ENCODE measurements around the gene WDR33. TPM values are rescaled to one million over a fixed set of nuclear protein-coding genes. Genes with fewer than 3 reads are reported as not detected.

WDR33 gene
- total and polyA plus RNA-seq, 12 donors = 13.8 to 59.8 (median 42.1) TPM

- TF ChIP-seq CTCF (IDR thresholded peaks at IDR 0.05) (no peak), POLR2A (IDR thresholded peaks at IDR 0.05) (no peak)
- H3K4me1 ChIP-seq (replicated peaks in 1 of 2) = peaks cover 0 to 5% of the 10 kb centered on the region in 2 donors
- peak overlapping the region in 1 of 4 donors; percentile 13 for H3K4me3 ChIP-seq
- peak overlapping the region in 1 of 5 donors; percentile 58 for H3K27ac ChIP-seq
- WGBS, 4 donors = 59 to 67% (median 61%) methylated on average over 11 to 25 of the region's 25 CpGs
- H3K9me3 ChIP-seq (replicated peaks in 1 of 3) = no peaks in the 10 kb centered on the region
- no peaks in the 10 kb centered on the region for H3K27me3 ChIP-seq
- intact Hi-C loops (cut with DNase I) = no loop called here
- H3K36me3 ChIP-seq (replicated peaks in 1 of 2) = no peaks in the 10 kb centered on the region
- peak in 2 of 7 donors; percentile 55 to 56 for DNase-seq
These were observed 129.6 kb downstream of the WDR33 start for GRCh38 chr2:127681288-127681804.

DNA sequence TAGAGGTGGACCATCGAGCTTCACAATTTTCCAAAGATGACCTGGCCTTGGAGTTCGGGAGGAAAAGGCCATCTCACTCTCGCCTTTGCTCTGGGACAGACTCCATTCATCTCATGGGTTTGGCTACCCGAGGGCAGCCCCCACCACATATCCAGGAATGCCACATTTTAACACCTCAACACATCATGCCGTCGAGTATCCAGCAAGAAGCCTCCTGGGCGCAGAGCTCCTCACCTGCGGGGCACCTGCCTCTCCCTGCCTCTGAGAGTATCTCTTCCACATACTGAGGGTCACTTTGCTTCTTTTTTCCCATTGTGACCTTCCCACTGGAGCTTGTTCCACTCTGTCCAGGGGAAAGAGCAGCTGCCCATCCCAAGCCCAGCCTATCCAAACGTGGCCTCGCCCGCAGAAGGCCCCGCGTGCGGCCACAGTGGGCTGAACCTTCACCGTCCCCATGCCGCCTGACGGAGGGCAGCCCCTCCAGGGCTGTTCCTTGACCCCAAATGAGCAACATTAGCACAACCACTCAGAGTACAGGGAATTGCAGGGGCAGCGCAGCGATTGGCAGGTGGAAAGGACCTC is 130.2 kb downstream of the WDR33 start:
- Histone ChIP-seq H3K36me3 (replicated peaks in 1 of 2) (no peaks in the 10 kb centered on the region), H3K27me3 (no peaks in the 10 kb centered on the region), H3K9me3 (replicated peaks in 1 of 3) (no peaks in the 10 kb centered on the region), H3K4me1 (replicated peaks in 1 of 2) (peaks cover 2 to 9% of the 10 kb centered on the region in 2 donors), H3K4me3 (peak overlapping the region in 1 of 4 donors; percentile 13), H3K27ac (peak overlapping the region in 1 of 5 donors; percentile 40)
- WGBS, 4 donors = 82 to 87% (median 84%) methylated on average over 17 to 19 of the region's 19 CpGs
- no peak for DNase-seq
- TF ChIP-seq POLR2A (IDR thresholded peaks at IDR 0.05) (no peak), CTCF (IDR thresholded peaks at IDR 0.05) (no peak)
- intact Hi-C loops (cut with DNase I) = no loop called here

- H3K4me3 ChIP-seq = no peak overlapping the region
- DNase-seq = peak in 1 of 7 donors; percentile 42
- no peaks in the 10 kb centered on the region for H3K27me3 ChIP-seq
- no peak overlapping the region for H3K27ac ChIP-seq
- 85 to 89% (median 88%) methylated on average over 14 to 15 of the region's 15 CpGs for WGBS, 4 donors
- H3K36me3 ChIP-seq (replicated peaks in 1 of 2) = no peaks in the 10 kb centered on the region
- intact Hi-C loops (cut with DNase I) = no loop called here
- H3K4me1 ChIP-seq (replicated peaks in 1 of 2) = peaks cover 8 to 15% of the 10 kb centered on the region in 2 donors
- no peaks in the 10 kb centered on the region for H3K9me3 ChIP-seq (replicated peaks in 1 of 3)
- TF ChIP-seq POLR2A (IDR thresholded peaks at IDR 0.05) (no peak), CTCF (IDR thresholded peaks at IDR 0.05) (no peak)
These were observed 131.2 kb downstream of the WDR33 start for GRCh38 chr2:127679680-127680361.

DNA sequence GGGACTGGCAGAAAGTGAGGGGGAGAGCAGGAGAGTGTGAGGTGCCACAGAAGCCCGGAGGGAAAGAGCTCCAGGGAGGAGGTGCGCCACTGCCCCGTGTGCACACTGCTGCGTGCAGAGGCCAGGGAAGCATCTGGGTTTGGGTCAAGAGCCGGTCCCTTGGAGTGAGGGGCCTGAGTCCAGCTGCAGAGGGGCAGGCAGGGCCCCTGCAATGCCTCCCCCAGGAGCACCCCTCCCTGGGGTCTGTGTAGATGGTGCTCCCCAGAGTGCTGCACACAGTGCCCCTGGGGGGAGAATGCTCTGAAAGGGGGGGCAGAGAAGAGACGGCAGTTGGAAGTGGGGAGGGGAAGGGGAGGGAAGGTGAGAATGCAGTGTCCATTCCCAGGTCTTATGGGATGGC is 132.0 kb downstream of the WDR33 start:
- intact Hi-C loops (cut with DNase I) = no loop called here
- H3K36me3 ChIP-seq (replicated peaks in 1 of 2) = no peaks in the 10 kb centered on the region
- TF ChIP-seq POLR2A (IDR thresholded peaks at IDR 0.05) (no peak), CTCF (IDR thresholded peaks at IDR 0.05) (no peak)
- DNase-seq = no peak
- WGBS, 4 donors = 81 to 90% (median 88%) methylated on average over 6 of the region's 6 CpGs
- peaks cover 8 to 21% of the 10 kb centered on the region in 2 donors for H3K4me1 ChIP-seq (replicated peaks in 1 of 2)
- no peak overlapping the region for H3K27ac ChIP-seq
- no peak overlapping the region for H3K4me3 ChIP-seq
- no peaks in the 10 kb centered on the region for H3K9me3 ChIP-seq (replicated peaks in 1 of 3)
- peaks cover 8% of the 10 kb centered on the region for H3K27me3 ChIP-seq
